Effector CD8-positive, alpha-beta T cell (primary cell): ENCODE results near the gene CEACAM4.

Experiments used
- DNase-seq: peaks from one replicate; lab custom pipeline; 2025; lab: John Stamatoyannopoulos, UW

CEACAM4 gene

GRCh38 chr19:41617941-41618730 is 8.7 kb downstream of the CEACAM4 start:
- DNase-seq: no peak

GRCh38 chr19:41616792-41617621 is 9.9 kb downstream of the CEACAM4 start:
- no peak for DNase-seq

GRCh38 chr19:41615207-41615606 is 11.7 kb downstream of the CEACAM4 start:
- DNase-seq: no peak

GRCh38 chr19:41612483-41612882 is 14.4 kb downstream of the CEACAM4 start:
- DNase-seq: no peak

- DNase-seq: no peak
These were observed 16.1 kb downstream of the CEACAM4 start for GRCh38 chr19:41610789-41611188.

GRCh38 chr19:41607668-41608067 is 19.2 kb downstream of the CEACAM4 start:
- DNase-seq: no peak

GRCh38 chr19:41606215-41606837 is 20.5 kb downstream of the CEACAM4 start:
- DNase-seq: no peak

- no peak for DNase-seq
These were observed 22.0 kb downstream of the CEACAM4 start for GRCh38 chr19:41604831-41605230.

GRCh38 chr19:41601771-41602170 is 25.1 kb downstream of the CEACAM4 start:
- no peak for DNase-seq

GRCh38 chr19:41599175-41599966 is 27.5 kb downstream of the CEACAM4 start:
- no peak for DNase-seq

GRCh38 chr19:41597600-41598041 is 29.3 kb downstream of the CEACAM4 start:
- peak; percentile 65 for DNase-seq

GRCh38 chr19:41595890-41596280 is 31.0 kb downstream of the CEACAM4 start:
- DNase-seq: no peak

GRCh38 chr19:41595258-41595889 is 31.5 kb downstream of the CEACAM4 start:
- DNase-seq: peak; percentile 32

GRCh38 chr19:41591951-41592562 is 34.8 kb downstream of the CEACAM4 start:
- DNase-seq: no peak

GRCh38 chr19:41590936-41591335 is 35.9 kb downstream of the CEACAM4 start:
- no peak for DNase-seq

GRCh38 chr19:41589371-41589770 is 37.5 kb downstream of the CEACAM4 start:
- no peak for DNase-seq

- no peak for DNase-seq
These were observed 38.2 kb downstream of the CEACAM4 start for GRCh38 chr19:41588497-41589209.

GRCh38 chr19:41587838-41588210 is 39.0 kb downstream of the CEACAM4 start:
- DNase-seq: no peak

- DNase-seq: no peak
These were observed 39.6 kb downstream of the CEACAM4 start for GRCh38 chr19:41587101-41587837.
